Embryonic facial prominence (tissue), 1 donor: ENCODE data around the gene DNAJA4.

ENCODE experiments used
- DNase-seq: peaks from one replicate; pipeline ENCODE4 v3.0.0-alpha.2; 2016; ENCODE audit errors: extremely low spot score

Gene DNAJA4

GRCh38 chr15:78315686-78316282 is 51.4 kb downstream of the DNAJA4 start:
- DNase-seq, result no peak

DNA sequence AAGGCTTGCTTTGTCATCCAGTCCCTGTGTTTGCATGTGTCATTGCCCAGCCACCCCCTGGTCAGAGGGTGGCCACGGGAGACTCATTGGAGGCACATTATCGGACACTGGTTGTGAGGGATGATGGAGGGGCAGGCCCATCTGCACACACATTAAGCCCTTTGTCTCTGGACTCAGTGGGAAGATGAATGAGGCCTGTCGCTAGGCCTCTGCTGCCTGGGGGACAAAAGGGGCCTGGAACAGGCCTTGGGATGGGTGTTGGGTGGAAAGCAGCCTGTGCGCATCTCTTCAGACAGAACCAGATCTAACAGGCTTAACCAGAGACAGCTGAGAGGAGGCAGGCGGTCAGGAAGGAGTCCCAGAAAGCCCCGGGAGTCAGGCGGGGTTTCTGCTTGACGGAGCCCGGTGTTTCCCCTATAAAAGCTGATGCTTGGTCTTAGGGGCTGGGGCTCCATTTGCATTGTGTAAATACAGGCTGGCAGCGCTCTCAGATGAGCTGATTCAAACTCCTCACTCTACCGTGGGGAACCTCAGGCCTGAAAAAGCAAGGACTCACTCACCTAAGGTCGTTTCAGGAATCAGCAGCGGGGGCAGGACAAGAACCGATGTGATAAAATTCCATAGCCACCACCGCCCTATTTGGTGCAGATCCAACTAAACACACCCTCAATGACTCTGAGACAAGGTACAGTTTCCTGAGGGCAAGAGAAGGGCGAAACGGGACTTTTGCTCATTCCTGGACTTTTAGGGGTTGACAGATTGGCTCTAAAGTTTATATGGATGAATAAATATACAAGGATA is 52.1 kb downstream of the DNAJA4 start:
- peak; percentile 53 for DNase-seq

GRCh38 chr15:78317145-78317836 is 52.9 kb downstream of the DNAJA4 start:
- no peak for DNase-seq

DNA sequence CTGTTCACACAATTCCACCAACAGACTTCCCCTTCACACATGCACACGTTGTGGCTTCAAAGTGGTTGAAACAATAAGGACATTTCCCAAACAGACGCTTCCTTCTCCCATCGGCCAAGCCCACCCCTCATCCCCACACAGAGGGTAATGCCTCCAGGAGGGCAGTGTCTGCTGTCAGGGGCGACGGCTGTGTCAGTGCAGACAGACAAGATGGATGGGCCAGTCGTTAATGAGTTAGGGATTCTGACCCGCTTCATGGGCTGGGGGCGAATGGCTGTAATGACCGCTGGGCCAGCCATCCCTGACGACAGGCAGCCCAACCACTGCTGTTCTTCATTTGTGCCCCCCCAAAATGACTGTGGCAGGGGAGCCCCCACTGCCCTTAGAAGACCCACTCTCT is 55.2 kb downstream of the DNAJA4 start:
- no peak for DNase-seq

DNA sequence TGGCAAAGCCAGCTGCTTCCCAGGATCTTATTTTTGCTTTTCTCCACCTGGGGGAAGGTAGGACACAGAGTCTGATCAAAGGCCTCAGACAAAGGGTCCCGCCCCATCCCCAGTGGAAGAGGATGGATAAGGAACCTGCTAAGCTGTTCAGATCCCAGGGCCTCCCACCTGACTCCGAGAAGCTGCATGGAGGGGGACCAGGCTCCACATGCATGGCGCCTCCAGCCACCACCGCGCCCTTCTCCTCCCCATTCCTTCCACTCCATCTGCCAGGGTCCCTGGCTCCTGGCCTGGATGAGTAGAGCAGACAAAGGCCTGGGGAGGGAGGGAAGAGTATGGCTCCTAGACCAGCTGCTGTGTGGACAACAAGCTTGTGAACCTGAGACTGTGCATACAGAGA is 55.8 kb downstream of the DNAJA4 start:
- DNase-seq, result no peak

- no peak for DNase-seq
Measured at GRCh38 chr15:78321041-78321570, 56.7 kb downstream of the DNAJA4 start.

GRCh38 chr15:78321786-78322185 is 57.4 kb downstream of the DNAJA4 start:
- DNase-seq, result no peak

DNA sequence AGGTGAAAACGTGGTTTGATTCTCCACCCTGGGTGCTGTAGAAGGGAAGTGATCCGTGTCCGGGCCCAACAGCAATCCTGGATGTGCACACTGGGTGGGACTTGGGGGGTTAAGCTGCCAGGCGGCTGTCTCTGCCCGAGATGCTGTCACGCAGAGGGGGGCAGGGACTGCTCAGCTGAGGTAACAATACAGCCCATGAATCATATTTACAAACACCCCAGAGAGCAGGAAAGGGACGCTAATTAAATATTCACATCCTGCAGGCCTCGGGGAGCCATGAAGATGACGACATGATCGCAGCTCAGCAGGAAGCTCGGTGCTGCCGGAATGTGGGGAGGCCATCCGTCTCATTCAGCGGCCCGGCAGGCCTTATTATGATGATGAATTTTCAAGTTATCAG is 57.9 kb downstream of the DNAJA4 start:
- no peak for DNase-seq

DNA sequence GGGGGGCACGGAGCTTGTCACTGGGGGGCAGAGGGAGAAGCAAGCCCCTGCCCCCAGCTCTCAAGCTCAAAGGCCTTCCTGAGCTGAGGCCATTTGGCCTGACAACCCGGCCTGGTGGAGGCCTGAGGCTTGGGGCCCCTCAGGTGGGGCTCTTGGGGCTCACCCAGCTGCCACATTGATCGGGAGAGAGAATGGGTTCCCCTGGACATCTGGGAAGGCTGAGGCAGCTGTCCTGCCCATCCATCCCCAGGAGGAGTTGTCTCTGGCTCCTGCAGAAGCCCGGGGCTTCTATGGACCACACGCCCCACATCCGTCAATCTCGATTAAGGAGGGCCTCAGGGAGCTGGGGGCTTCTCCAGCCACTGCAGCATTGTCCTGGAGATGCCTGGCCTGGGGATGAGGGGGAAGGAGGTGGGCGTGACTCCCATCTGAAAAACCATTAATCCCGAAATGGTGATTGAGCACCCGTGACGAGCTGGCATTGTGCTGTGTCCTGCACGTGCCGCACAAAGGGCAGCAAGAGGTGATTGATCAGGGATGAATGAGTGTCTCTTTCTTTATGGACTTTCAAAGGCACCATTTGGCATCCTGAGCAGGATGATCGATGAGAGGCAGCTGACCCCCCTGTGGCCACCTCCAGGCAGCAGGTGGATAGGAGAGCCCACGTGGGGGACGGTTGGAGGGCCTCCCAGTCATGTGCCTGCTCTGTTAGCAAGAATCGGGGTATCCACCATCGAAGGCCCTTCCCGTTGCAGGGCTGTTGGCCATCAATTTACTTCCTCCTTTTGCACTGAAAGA is 58.6 kb downstream of the DNAJA4 start:
- DNase-seq, result no peak

GRCh38 chr15:78323693-78324092 is 59.3 kb downstream of the DNAJA4 start:
- DNase-seq, result no peak

DNA sequence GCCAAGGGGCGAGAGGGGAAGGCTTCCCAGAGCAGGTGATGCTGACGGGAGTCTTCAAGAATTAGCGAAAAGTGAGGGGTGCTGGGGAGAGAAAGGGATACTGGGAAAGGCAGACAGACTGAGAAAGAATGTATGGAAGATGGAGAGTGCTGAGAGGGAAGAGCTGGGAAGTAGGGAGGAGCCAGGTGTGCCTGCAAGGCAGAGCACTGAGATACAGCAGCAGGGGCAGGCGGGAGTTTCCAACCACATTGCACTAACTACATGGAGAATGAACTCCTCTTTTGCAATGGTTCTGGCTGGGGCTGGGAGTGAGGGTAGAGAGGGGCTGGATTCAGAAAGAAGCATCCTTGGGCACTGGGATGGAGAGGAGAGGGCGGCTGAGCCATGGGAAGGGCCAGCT is 59.8 kb downstream of the DNAJA4 start:
- no peak for DNase-seq

- DNase-seq, result no peak
Measured at GRCh38 chr15:78325092-78325843, 60.9 kb downstream of the DNAJA4 start.

GRCh38 chr15:78327466-78327865 is 63.1 kb downstream of the DNAJA4 start:
- DNase-seq, result no peak

GRCh38 chr15:78329625-78330024 is 65.3 kb downstream of the DNAJA4 start:
- no peak for DNase-seq
